ENCODE results near the gene CHRNB4.

DNA sequence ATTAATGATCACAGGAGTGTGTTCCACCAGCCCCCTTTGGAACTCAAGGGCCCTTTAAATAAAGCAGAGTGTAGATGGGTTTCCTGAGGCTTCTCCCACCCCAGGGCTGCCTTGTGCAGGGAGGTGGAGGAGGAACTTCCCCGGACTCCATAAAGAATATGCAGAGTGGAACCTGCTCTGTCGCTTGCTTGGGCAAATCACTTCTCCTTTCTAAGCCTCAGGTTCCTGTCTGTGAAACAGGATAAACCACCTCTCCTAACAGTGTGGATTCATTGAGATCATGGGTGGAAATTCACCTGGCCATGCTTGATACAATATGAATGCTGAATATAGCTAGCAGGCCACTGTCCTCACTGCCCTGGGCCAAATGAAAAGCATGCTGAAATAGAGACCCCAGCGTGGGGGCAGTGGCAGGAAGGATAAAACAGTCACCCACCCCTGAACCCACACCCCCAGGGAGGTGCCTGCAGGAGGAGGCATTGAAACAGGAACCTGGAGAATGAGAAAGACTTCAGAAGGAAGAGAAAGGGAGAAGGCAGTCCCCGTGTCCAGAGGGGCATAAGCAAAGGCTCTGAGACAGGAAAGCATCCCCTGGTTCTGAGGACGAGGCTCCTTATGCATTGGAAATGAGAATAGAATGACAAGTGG is 41.1 kb upstream of the CHRNB4 start:
- TF ChIP-seq, protein P1, sequence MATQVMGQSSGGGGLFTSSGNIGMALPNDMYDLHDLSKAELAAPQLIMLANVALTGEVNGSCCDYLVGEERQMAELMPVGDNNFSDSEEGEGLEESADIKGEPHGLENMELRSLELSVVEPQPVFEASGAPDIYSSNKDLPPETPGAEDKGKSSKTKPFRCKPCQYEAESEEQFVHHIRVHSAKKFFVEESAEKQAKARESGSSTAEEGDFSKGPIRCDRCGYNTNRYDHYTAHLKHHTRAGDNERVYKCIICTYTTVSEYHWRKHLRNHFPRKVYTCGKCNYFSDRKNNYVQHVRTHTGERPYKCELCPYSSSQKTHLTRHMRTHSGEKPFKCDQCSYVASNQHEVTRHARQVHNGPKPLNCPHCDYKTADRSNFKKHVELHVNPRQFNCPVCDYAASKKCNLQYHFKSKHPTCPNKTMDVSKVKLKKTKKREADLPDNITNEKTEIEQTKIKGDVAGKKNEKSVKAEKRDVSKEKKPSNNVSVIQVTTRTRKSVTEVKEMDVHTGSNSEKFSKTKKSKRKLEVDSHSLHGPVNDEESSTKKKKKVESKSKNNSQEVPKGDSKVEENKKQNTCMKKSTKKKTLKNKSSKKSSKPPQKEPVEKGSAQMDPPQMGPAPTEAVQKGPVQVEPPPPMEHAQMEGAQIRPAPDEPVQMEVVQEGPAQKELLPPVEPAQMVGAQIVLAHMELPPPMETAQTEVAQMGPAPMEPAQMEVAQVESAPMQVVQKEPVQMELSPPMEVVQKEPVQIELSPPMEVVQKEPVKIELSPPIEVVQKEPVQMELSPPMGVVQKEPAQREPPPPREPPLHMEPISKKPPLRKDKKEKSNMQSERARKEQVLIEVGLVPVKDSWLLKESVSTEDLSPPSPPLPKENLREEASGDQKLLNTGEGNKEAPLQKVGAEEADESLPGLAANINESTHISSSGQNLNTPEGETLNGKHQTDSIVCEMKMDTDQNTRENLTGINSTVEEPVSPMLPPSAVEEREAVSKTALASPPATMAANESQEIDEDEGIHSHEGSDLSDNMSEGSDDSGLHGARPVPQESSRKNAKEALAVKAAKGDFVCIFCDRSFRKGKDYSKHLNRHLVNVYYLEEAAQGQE (IDR thresholded peaks at IDR 0.05; ENCODE audit: insufficient read depth in 1 of 2, low read depth in 2 of 2, low read length in 2 of 2) = no peak
- TF ChIP-seq SIN3A (IDR thresholded peaks at IDR 0.05; ENCODE audit: borderline replicate concordance, insufficient read depth, low read length) (no peak), POLR2AphosphoS5 (IDR thresholded peaks at IDR 0.05; ENCODE audit: low read depth, low read length) (no peak)

All from PFSK-1 (cell line).